ENCODE data around the gene KRT6A. TPM values are rescaled to one million over a fixed set of nuclear protein-coding genes. Genes with fewer than 3 reads are reported as not detected.

Gene KRT6A
- total and polyA plus RNA-seq, 7 experiments from 2014 or later: not detected

DNA sequence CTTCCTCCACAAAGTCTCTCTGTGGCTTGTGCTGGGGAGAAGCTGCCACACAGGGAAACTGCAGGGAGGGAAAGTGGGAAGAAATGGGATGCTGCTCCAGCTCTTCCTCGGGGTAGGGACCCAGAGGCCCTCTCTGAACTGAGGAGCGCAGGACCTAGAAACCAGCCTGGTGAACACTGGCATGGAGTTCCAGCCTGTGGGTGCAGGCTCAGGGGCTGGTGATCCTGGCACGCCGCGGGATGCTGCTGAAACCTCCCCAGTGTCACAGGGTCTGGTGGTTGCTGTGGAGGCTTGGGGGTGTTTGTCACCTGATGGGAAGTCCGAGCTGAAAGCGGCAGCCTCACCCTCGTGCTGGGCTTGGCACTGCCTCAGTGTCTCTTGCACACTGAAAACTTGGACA is 53.6 kb downstream of the KRT6A start:
- intact Hi-C loops (cut with micrococcal nuclease): no loop called here
- H3K4me3 ChIP-seq (ENCODE audit: low read length): no peak overlapping the region
- peaks cover 14 to 45% (median 32%) of the 10 kb centered on the region in 5 donors for H3K27me3 Mint-ChIP-seq

GRCh38 chr12:52438305-52439301 is 54.5 kb downstream of the KRT6A start:
- Histone ChIP-seq H3K36me3 (ENCODE audit: control insufficient read depth in 2 of 3, insufficient read depth in 3 of 3, low read length in 3 of 3) (no peaks in the 10 kb centered on the region), H3K9me3 (ENCODE audit: control insufficient read depth in 2 of 3, low read length in 3 of 3) (no peaks in the 10 kb centered on the region), H3K27ac (ENCODE audit: low read depth, low read length) (no peak overlapping the region), H3K4me1 (ENCODE audit: control insufficient read depth in 2 of 2, insufficient read depth in 2 of 2, low read length in 2 of 2) (no peaks in the 10 kb centered on the region), H3K27me3 (ENCODE audit: control insufficient read depth in 2 of 2, insufficient read depth in 2 of 2, low read length in 2 of 2) (no peaks in the 10 kb centered on the region), H3K4me3 (ENCODE audit: low read length) (no peak overlapping the region)
- Mint-ChIP-seq H3K27ac (no peak overlapping the region), H3K9me3 (no peaks in the 10 kb centered on the region), H3K27me3 (peaks cover 14 to 44% (median 28%) of the 10 kb centered on the region in 5 donors), H3K4me1 (no peaks in the 10 kb centered on the region), H3K36me3 (no peaks in the 10 kb centered on the region), H3K4me3 (no peak overlapping the region)
- intact Hi-C loops (cut with micrococcal nuclease): no loop called here
- ChIA-PET CTCF (no interaction called here), POLR2A (no interaction called here)
- ATAC-seq (no peak), DNase-seq (no peak)

More for the DNA sequence above, 53.6 kb downstream of the KRT6A start:
- H3K36me3 Mint-ChIP-seq: no peaks in the 10 kb centered on the region
- H3K4me1 Mint-ChIP-seq: no peaks in the 10 kb centered on the region
- no peak overlapping the region for H3K27ac Mint-ChIP-seq
- DNase-seq (no peak), ATAC-seq (no peak)
- H3K36me3 ChIP-seq (ENCODE audit: control insufficient read depth in 2 of 3, insufficient read depth in 3 of 3, low read length in 3 of 3): no peaks in the 10 kb centered on the region
- H3K9me3 Mint-ChIP-seq: no peaks in the 10 kb centered on the region
- CTCF ChIA-PET: no interaction called here
- H3K9me3 ChIP-seq (ENCODE audit: control insufficient read depth in 2 of 3, low read length in 3 of 3): no peaks in the 10 kb centered on the region
- POLR2A ChIA-PET: no interaction called here
- H3K27ac ChIP-seq (ENCODE audit: low read depth, low read length): no peak overlapping the region
- H3K4me3 Mint-ChIP-seq: no peak overlapping the region
- H3K27me3 ChIP-seq (ENCODE audit: control insufficient read depth in 2 of 2, insufficient read depth in 2 of 2, low read length in 2 of 2): no peaks in the 10 kb centered on the region
- H3K4me1 ChIP-seq (ENCODE audit: control insufficient read depth in 2 of 2, insufficient read depth in 2 of 2, low read length in 2 of 2): no peaks in the 10 kb centered on the region

DNA sequence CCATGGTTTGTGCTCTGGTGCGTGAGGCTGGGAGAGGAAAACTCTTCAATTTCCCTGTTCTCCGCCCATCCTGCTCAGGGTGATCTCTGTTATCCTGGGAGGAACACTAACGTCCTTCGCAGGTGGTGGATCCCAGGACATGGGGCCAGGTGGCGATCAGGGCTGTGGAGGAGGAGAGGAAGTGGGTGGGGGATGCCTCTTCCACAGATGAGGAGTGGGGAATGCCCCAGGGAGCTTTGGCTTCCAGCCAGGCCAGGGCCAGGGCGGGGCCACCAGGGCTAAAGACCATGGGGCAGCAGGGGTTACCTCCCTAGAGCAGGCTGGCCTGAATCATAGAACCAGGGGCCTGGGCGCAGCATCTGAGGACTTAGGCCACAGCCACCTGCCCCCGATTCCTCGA is 55.5 kb downstream of the KRT6A start:
- intact Hi-C loops (cut with micrococcal nuclease): no loop called here
- Histone ChIP-seq H3K4me1 (ENCODE audit: control insufficient read depth in 2 of 2, insufficient read depth in 2 of 2, low read length in 2 of 2) (no peaks in the 10 kb centered on the region), H3K9me3 (ENCODE audit: control insufficient read depth in 2 of 3, low read length in 3 of 3) (no peaks in the 10 kb centered on the region), H3K27me3 (ENCODE audit: control insufficient read depth in 2 of 2, insufficient read depth in 2 of 2, low read length in 2 of 2) (no peaks in the 10 kb centered on the region), H3K4me3 (ENCODE audit: low read length) (no peak overlapping the region), H3K36me3 (ENCODE audit: control insufficient read depth in 2 of 3, insufficient read depth in 3 of 3, low read length in 3 of 3) (no peaks in the 10 kb centered on the region), H3K27ac (ENCODE audit: low read depth, low read length) (no peak overlapping the region)
- Mint-ChIP-seq H3K4me3 (no peak overlapping the region), H3K4me1 (no peaks in the 10 kb centered on the region), H3K9me3 (no peaks in the 10 kb centered on the region), H3K36me3 (no peaks in the 10 kb centered on the region), H3K27ac (no peak overlapping the region), H3K27me3 (peaks cover 18 to 41% (median 26%) of the 10 kb centered on the region in 5 donors)
- ChIA-PET POLR2A (no interaction called here), CTCF (no interaction called here)
- no peak for DNase-seq
- ATAC-seq: no peak

Other genes starting within 250 kb of the KRT6A start
- gene KRT86, start 218.6 kb downstream of the KRT6A start, total RNA-seq: 1 to 10 TPM in 1 of 5 experiments, under 1 TPM in 1, not detected in 3; 0.13 to 1.5 TPM
- not detected for gene KRT86, start 218.6 kb downstream of the KRT6A start, polyA plus RNA-seq
- gene KRT81, start 201.7 kb downstream of the KRT6A start, total RNA-seq: under 1 TPM in 2 of 5 experiments, not detected in 3; 0.15 to 0.21 TPM
- gene KRT81, start 201.7 kb downstream of the KRT6A start, polyA plus RNA-seq: not detected
- gene KRT83, start 171.9 kb downstream of the KRT6A start, total RNA-seq: not detected
- gene KRT83, start 171.9 kb downstream of the KRT6A start, polyA plus RNA-seq: not detected
- gene KRT85, start 125.8 kb downstream of the KRT6A start, total RNA-seq: not detected
- gene KRT85, start 125.8 kb downstream of the KRT6A start, polyA plus RNA-seq: not detected
- not detected for gene KRT84, start 107.6 kb downstream of the KRT6A start, total RNA-seq
- gene KRT84, start 107.6 kb downstream of the KRT6A start, polyA plus RNA-seq: not detected
- not detected for gene KRT82, start 86.9 kb downstream of the KRT6A start, total RNA-seq
- gene KRT82, start 86.9 kb downstream of the KRT6A start, polyA plus RNA-seq: not detected
- not detected for gene KRT75, start 58.9 kb downstream of the KRT6A start, total RNA-seq
- gene KRT75, start 58.9 kb downstream of the KRT6A start, polyA plus RNA-seq: not detected
- not detected for gene KRT6B, start 41.1 kb downstream of the KRT6A start, total RNA-seq
- not detected for gene KRT6B, start 41.1 kb downstream of the KRT6A start, polyA plus RNA-seq
- not detected for gene KRT6C, start 19.5 kb downstream of the KRT6A start, total RNA-seq
- not detected for gene KRT6C, start 19.5 kb downstream of the KRT6A start, polyA plus RNA-seq
- gene KRT5, start 27.1 kb upstream of the KRT6A start, total RNA-seq: under 1 TPM in 1 of 5 experiments, not detected in 4; 0.24 TPM
- not detected for gene KRT5, start 27.1 kb upstream of the KRT6A start, polyA plus RNA-seq
- not detected for gene KRT71, start 59.9 kb upstream of the KRT6A start, total RNA-seq
- gene KRT71, start 59.9 kb upstream of the KRT6A start, polyA plus RNA-seq: not detected
- 1 to 10 TPM in 2 of 5 experiments, under 1 TPM in 2, not detected in 1; 0.12 to 1.2 (median 0.90) TPM for gene KRT74, start 80.6 kb upstream of the KRT6A start, total RNA-seq
- not detected for gene KRT74, start 80.6 kb upstream of the KRT6A start, polyA plus RNA-seq
- 100 to 1,000 TPM in 3 of 5 experiments, 10 to 100 TPM in 1, 1 to 10 TPM in 1; 2.1 to 149 (median 104) TPM for gene KRT72, start 108.2 kb upstream of the KRT6A start, total RNA-seq
- under 1 TPM in 1 of 2 donors, not detected in 1; 0.71 TPM for gene KRT72, start 108.2 kb upstream of the KRT6A start, polyA plus RNA-seq
- gene KRT73, start 125.3 kb upstream of the KRT6A start, total RNA-seq: 10 to 100 TPM in 4 of 5 experiments, 1 to 10 TPM in 1; 1.0 to 96.4 (median 65.6) TPM
- gene KRT73, start 125.3 kb upstream of the KRT6A start, polyA plus RNA-seq: 10 to 100 TPM in 1 of 2 donors, 1 to 10 TPM in 1; 6.2 to 11.1 TPM
- gene KRT2, start 159.0 kb upstream of the KRT6A start, total RNA-seq: 1 to 10 TPM in 3 of 5 experiments, under 1 TPM in 1, not detected in 1; 0.29 to 2.3 (median 2.0) TPM
- 1 to 10 TPM; 2.4 to 4.7 TPM for gene KRT2, start 159.0 kb upstream of the KRT6A start, polyA plus RNA-seq
- 1 to 10 TPM in 2 of 5 experiments, under 1 TPM in 1, not detected in 2; 0.27 to 5.6 (median 2.3) TPM for gene KRT1, start 187.2 kb upstream of the KRT6A start, total RNA-seq
- gene KRT1, start 187.2 kb upstream of the KRT6A start, polyA plus RNA-seq: 1 to 10 TPM; 5.2 to 9.4 TPM
- under 1 TPM in 2 of 5 experiments, not detected in 3; 0.11 to 0.13 TPM for gene KRT77, start 210.3 kb upstream of the KRT6A start, total RNA-seq
- under 1 TPM; 0.08 to 0.10 TPM for gene KRT77, start 210.3 kb upstream of the KRT6A start, polyA plus RNA-seq

Measured in naive thymus-derived CD4-positive, alpha-beta T cell (primary cell).